Measurements from ENCODE around the gene CDHR1.
"Not testable (repeated sequence)": the region's sequence is repeated elsewhere in the genome, so short reads cannot be mapped to it uniquely, and the experiment has no call there.

The CDHR1 gene

DNA sequence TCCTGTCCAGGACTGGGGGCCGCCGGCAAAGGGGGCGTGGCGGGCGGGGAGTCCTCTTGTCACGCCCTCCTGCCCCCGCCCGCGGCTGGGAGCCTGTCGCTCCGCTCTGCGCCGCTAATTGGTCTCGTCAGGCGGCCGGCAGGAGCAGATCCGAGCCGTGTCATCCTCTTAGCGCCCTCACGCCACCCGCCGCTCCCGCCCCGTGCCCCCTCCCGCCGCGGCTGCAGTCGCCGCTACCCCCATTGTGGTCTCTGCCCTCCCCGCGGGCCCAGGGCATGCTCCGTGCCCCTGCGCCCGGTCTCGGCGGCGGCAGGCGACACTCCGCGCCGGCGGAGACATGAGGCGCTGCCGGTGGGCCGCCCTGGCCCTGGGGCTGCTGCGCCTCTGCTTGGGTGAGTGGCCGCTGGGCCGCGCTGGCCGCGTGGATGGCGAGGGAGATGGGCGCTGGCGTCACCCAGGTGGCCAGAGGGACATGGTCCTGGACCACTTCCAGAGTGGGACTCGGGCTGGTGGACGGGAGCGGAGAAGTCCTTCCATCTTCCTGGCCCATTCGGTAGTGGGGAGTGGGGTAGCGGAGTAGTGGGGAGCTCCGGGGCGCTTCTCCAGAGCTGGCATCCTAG, at the start of gene CDHR1:
Gene CDHR1 (plus strand): TSS at position 114 of the 620 bp plus-strand sequence. CDS start 224 bp downstream, at position 338.
- DNase-seq (ENCODE audit: low read depth in 2 of 2) = peak in 1 of 2 donors; percentile 56

DNA sequence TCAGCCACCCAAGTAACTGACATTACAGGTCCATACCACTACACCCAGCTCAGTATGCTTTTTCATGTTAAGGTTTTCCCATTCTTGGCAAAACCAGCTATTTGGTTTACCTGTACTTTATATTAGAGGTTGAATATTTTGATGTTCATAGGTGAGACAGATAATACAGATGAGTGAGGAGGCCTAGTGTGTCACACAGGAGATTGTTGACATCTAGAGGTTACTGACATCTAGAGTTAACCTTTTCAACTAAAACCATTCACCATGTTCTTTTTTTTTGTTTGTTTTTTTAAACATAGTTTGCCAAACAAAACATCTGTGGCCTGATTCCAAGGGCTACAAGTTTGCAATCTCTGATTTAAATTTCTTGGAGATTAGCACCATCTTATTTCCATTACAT, 47.0 kb upstream of the CDHR1 start:
- no peak for DNase-seq (ENCODE audit: low read depth in 2 of 2)

GRCh38 chr10:84148006-84148597, 46.2 kb upstream of the CDHR1 start:
- DNase-seq (ENCODE audit: low read depth in 2 of 2) = not testable (repeated sequence)

- no peak for DNase-seq (ENCODE audit: low read depth in 2 of 2)
Observed at GRCh38 chr10:84149854-84150253, 44.5 kb upstream of the CDHR1 start.

DNA sequence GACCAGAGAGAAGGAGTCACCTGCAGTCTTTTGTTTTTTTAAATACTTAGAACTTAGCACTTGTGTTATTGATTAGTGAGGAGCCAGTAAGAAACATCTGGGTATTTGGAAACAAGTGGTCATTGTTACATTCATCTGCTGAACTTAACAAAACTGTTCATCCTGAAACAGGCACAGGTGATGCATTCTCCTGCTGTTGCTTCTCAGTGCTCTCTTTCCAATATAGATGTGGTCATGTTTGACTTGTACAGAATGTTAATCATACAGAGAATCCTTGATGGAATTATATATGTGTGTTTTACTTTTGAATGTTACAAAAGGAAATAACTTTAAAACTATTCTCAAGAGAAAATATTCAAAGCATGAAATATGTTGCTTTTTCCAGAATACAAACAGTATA, 41.6 kb upstream of the CDHR1 start:
- DNase-seq (ENCODE audit: low read depth in 2 of 2) = no peak

DNA sequence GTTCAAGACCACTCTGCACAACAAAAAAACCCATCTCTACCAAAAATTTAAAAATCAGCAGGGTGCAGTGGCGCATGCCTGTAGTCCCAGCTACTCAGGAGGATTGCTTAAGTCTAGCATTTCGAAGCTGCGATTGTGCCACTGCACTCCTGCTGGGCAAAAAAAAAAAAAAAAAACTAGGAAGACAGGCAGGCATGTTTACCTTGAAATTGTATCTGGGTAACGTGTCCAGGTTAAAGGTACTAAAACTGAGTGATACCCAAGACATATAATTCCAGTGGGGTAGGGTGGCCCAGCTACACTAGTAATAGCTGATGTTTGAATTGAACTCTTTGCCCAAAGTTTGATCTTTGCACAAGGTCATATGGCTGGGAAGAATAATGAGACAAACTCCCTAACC, 38.8 kb upstream of the CDHR1 start:
- no peak for DNase-seq (ENCODE audit: low read depth in 2 of 2)

- no peak for DNase-seq (ENCODE audit: low read depth in 2 of 2)
Observed at GRCh38 chr10:84156009-84156408, 38.3 kb upstream of the CDHR1 start.

DNA sequence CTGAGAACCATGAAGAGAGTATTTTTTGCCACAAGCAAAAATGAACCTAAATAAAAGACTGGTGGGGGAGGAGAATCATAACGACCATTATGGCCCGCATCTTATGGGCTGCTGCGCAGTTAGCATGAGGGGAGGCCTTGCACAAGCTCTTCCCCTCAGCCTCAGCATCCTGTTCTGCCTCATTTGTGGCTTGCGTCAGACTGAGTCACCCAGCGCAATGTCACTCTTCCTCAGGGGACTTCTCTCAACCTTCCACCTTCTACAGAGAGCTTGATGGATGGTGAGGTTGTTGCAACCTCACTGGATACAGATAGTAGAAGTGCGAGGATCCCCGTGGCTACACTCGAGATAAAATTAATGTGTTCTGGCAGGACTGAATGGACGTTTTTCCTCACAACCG, 37.6 kb upstream of the CDHR1 start:
- peak; percentile 34 to 54 for DNase-seq (ENCODE audit: low read depth in 2 of 2)

DNA sequence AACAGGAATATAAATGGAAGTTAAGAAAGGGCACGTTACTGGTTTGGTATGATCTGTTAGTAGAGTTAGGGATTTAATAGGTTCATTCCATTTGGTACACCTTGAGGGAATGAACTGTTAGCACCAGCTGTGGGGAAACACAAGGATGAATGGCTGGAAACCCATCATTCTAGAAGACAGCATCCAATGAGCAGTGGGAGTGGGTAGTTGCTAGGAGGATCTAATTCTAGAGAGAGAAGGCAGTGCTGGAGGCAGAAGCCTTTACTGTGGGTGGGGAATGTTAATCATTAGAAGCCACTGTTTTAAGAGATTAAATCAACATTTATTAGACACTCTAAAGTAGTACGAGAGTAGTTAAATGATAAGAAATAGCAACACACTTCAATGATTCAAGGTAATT, 36.3 kb upstream of the CDHR1 start:
- no peak for DNase-seq (ENCODE audit: low read depth in 2 of 2)

GRCh38 chr10:84158550-84158949, 35.8 kb upstream of the CDHR1 start:
- no peak for DNase-seq (ENCODE audit: low read depth in 2 of 2)

- no peak for DNase-seq (ENCODE audit: low read depth in 2 of 2)
Observed at GRCh38 chr10:84159076-84159685, 35.2 kb upstream of the CDHR1 start.

DNA sequence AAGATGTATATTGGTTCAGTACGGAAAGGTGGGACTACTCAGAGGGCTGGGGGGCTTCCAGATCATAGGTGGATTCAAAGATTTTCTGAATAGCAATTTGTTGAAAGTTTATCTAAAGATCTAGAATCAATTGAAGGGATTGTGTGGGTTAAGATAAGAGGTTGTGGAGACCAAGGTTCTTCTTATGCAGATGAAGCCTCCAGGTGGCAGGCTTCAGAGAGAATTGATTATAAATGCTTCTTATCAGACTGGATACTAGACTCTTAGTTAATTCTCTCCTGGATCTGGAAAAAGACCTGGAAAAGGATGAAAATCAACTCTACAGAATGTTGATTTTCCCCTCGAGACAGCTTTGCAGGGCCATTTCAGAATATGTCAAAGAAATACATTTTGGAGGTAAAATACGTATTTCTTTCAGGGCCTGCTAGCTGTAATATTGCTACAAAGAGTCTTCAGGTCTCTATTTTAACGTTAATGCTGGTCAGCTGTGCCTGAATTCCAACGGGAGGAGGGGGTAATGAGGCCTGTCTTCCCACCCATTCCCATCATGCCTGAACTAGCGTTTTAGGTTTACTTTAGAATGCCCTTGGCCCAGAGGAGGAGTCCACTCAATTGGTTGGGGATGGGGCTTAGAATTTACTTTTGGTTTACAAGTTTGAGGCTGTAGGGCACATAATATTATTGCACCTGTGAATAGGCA, 33.5 kb upstream of the CDHR1 start:
- DNase-seq (ENCODE audit: low read depth in 2 of 2) = no peak

DNA sequence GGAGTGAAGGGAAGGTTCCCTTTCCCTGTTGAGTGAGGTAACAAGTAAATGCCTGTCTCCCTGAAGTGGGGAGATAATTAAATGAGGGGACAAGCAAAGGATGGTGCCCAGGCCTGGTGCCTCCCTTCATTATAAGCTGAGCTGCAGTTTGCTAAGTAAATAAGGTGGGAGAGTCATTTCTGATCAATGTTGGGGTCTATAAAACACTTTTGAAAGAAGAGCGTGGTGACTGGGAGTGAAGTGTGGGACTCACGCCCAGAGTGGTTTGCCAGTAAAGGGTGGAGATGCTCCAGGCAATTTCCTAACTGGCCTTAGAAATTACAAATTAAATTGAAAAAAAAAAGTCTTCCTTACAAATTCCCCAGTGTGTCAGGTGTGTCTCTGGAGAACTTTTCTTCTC, 30.3 kb upstream of the CDHR1 start:
- no peak for DNase-seq (ENCODE audit: low read depth in 2 of 2)

DNA sequence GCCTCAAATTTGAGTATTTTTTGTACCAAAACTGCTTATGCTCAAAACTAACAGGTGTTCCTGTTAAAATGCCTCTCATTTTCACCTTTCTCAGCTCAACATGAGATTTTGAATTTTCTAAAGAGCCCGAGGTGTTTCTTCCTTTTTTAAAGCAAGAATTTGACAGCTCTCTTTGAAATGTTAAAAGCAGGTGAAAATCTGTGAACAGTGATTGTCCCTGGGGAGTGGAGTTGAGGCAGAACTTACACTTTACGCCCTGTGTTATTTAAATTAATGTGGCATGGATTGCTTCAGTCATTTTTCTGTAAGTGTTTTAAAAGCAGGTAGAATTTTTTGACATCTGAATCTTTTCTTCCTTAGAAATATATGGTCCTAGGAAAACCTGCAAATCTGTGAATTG, 29.9 kb upstream of the CDHR1 start:
- DNase-seq (ENCODE audit: low read depth in 2 of 2) = no peak

DNA sequence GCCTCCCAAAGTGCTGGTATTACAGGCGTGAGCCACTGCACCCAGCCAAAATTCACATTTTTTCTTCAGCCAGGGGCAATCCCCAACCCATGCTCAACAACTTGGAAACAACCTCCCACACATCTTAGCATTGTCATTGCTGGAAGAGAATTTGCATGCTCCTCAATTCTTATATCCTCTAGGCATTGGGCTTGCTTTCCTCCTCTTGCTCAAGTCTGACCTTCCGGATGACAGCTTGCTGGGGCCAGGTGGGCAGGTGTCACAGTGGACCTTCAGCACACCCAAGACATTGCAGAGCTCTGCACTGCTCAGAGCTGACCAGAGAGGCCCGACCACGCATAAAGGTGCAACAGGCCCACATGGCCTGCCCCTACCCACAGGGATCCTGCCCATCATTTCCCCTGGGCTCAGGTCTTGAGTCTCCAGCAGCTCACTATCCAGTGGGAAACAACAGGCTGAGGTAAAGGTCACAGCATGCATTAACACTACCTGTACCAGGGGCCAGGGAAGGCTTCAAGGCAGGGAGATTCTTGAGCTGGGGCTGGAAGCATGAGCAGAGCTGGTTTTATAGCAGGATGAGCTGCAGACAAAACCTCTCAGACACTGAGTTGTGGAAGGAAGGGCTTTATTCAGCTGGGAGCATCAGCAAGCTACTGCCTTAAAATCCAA, 27.6 kb upstream of the CDHR1 start:
- no peak for DNase-seq (ENCODE audit: low read depth in 2 of 2)

DNA sequence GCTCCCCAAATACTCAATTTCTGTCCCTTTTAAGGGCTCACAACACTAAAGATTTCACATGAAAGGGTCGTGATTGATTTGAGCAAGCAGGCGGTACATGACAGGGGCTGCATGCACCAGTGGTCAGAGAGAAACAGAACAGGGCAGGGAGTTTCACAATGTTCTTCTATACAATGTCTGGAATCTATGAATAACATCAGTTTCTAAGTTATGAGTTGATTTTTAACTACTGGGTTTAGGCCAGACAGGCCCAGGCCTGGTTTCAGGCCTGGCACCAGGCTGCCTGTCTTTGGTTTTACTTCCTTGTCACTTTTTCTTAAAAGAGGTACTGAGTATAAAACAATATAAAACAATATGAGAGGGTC, 27.1 kb upstream of the CDHR1 start:
- DNase-seq (ENCODE audit: low read depth in 2 of 2) = not testable (repeated sequence)

DNA sequence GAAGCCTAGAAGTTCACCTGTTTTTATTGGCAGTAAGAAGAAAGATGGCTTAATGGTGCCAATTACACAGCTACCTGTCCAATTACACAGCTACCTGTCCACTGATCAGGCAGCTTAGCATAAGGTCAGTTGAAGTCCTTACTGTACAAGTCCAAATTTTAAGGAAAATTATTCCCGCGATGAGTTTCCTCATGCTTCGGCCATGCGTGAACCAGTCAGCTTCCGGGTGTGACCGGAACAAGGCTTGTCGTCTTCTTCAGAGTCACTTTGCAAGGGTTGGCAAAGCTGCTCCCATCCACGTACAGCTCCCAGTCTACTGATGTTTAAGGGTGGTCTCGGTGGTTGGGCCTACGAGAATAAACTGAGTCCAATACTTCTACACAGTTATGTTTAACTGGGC, 26.0 kb upstream of the CDHR1 start:
- DNase-seq (ENCODE audit: low read depth in 2 of 2) = not testable (repeated sequence)

- DNase-seq (ENCODE audit: low read depth in 2 of 2) = not testable (repeated sequence)
Observed at GRCh38 chr10:84171237-84171636, 23.1 kb upstream of the CDHR1 start.

GRCh38 chr10:84171700-84172466, 22.5 kb upstream of the CDHR1 start:
- not testable (repeated sequence) for DNase-seq (ENCODE audit: low read depth in 2 of 2)

GRCh38 chr10:84172467-84173356, 21.6 kb upstream of the CDHR1 start:
- DNase-seq (ENCODE audit: low read depth in 2 of 2) = no peak

All from stimulated activated CD8-positive, alpha-beta memory T cell treated with anti-CD3 and anti-CD28 coated beads, Interleukin-7, amount 100 ng/mL, for 4 hours (primary cell).